NCI-H187 (cell line): ENCODE data around the gene DHRSX.
A peak's percentile ranks its signal among the peaks of the same experiment; 100 is the strongest.
"Not testable (repeated sequence)": the region's sequence is repeated elsewhere in the genome, so short reads cannot be mapped to it uniquely, and the experiment has no call there.

Source experiments
- DNase-seq, 2 experiments: peaks; one replicate each; lab custom pipeline; 2025; lab: John Stamatoyannopoulos, UW

DHRSX gene, protein sequence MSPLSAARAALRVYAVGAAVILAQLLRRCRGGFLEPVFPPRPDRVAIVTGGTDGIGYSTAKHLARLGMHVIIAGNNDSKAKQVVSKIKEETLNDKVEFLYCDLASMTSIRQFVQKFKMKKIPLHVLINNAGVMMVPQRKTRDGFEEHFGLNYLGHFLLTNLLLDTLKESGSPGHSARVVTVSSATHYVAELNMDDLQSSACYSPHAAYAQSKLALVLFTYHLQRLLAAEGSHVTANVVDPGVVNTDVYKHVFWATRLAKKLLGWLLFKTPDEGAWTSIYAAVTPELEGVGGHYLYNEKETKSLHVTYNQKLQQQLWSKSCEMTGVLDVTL

DNA sequence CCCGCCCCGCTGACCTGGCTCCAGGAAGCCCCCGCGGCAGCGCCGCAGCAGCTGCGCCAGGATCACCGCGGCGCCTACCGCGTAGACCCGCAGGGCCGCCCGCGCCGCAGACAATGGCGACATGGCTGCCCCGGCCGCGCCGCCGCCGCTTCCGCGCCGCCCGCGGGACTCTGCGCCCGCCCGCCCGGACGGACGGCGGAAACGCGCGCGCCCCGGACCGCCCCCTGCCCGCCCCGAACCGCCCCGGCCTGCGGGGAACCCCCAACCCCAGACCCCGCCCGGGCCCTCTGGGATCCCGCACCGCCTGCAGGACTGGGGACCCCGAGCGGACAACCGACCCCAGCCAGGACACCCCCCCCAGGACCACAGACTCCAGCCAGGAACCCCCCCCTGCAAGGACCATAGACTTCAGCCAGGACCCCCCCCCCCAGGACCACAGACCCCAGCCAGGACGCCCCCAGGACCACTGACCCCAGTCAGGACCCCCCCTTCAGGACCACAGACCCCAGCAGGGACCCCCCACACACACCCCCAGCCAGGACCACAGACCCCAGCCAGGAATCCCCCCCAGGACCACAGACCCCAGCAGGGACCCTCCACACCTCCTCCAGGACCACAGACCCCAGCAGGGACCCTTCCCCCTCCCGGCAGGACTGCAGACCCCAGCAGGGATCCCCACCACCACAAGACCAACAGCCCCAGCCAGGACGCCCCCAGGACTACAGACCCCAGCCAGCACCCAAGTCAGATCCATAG, at the start of gene DHRSX, which contains the start of gene ZBED1:
TSS of gene DHRSX (minus strand) at position 174 of the 756 bp plus-strand sequence. CDS start at position 123, 51 bp downstream.
TSS of gene ZBED1 (minus strand) at position 174 of the 756 bp plus-strand sequence. CDS start 10,257 bp downstream, outside the sequence.
- DNase-seq, result no peak

DNA sequence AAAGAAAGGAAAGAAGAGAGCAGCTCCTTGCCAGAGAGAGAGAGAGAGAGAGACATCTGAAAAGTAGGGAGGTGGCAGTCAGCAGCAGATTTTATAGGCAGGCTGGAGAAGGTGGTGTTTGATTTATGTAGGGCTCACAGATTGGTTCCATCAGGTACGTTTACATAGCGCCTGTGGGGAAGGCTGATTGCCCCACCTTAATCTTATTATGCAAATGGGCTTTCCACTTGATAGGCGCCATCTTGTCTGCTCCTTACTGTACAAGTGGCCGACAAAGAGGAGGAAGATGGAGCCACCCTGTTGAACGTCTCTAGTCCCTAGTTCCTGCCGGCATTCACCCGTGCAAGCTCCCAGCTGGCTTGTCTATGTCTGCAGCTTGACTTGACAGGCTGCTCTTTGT, 49.1 kb upstream of the DHRSX start:
- peak; percentile 82 to 85 for DNase-seq

DNA sequence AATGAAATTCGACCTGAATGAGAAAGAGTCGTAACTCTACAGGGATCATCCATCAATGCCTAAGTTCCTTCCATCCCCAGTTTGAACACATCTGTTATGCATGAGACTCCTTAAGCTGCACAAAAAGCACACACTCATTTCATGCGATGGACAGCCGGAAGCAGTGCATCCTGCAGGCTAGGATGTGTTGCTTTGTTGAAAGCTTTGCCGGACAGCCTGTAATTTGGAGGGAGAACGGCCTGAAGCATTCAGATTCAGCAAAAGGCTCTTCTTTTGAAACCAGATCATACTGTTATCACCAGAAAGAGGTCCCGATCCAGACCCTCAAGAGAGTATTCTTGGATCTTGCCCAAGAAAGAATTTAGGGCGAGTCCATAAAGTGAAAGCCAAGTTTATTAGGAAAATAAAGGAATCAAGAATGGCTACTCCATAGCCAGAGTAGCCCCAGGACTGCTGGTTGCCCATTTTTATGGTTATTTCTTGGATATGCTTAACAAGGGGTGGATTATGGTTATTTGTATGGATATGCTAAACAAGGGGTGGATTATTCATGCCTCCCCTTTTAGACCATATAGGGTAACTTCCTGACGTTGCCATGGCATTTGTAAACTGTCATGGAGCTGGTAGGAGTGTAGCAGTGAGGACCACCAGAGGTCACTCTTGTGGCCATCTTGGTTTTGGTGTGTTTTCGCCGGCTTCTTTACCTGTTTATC, 48.1 kb upstream of the DHRSX start:
- DNase-seq, result peak in 1 of 2 experiments; percentile 13

DNA sequence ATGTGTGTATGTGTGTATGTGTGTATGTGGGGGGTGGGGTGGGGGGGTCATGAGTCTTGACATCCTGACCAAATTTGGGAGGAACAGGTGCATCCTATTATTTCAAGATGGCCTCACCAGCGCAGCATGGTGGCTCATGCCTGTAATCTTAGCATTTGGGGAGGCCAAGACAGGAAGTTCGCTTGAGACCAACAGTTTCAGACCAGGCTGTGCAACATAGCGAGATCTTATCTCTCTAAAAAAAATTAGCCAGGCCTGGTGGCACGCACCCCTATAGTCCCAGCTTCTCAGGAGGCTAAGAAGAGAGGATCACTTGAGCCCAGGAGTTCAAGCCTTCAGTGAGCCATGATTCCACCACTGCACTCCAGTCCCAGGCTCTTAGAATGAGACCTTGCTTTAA, 47.0 kb upstream of the DHRSX start:
- DNase-seq, result no peak

DNA sequence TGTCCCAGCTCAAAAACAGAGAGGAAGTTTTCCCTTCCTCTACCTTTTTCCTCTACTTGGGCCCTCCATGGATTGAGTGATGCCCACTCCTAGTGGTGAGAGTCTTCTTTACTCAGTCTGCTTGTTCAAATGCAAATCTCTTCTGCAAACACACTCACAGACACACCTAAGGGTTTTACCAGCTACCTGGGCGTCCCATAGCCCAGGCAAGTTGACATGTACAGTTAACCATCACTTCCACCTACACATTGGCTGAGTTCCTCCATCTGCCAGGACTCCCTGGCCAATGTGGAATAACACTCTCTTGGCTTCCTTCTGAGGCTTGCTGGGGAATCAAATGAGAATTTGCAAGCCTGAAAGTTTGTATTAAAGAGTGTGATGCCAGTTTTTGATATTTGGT, 45.7 kb upstream of the DHRSX start:
- DNase-seq, result no peak

DNA sequence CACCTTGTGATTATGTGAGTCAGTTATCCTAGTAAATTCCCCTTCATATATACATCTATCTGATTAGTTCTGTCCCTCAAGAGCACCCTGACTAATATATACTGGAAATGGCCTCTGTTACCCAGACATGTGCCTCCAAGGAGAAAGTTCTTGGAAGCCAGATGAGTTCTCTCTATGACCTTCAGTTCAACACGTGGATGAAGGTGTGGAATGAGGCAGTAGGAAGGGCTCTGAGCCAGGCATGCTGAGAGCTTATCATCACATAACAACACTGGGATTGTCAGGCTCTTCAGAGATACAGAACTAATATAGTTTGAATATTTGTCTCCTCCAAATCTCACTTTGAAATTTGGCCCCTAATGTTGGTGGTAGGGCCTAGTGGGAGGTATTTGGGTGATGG, 44.4 kb upstream of the DHRSX start:
- no peak for DNase-seq

DNA sequence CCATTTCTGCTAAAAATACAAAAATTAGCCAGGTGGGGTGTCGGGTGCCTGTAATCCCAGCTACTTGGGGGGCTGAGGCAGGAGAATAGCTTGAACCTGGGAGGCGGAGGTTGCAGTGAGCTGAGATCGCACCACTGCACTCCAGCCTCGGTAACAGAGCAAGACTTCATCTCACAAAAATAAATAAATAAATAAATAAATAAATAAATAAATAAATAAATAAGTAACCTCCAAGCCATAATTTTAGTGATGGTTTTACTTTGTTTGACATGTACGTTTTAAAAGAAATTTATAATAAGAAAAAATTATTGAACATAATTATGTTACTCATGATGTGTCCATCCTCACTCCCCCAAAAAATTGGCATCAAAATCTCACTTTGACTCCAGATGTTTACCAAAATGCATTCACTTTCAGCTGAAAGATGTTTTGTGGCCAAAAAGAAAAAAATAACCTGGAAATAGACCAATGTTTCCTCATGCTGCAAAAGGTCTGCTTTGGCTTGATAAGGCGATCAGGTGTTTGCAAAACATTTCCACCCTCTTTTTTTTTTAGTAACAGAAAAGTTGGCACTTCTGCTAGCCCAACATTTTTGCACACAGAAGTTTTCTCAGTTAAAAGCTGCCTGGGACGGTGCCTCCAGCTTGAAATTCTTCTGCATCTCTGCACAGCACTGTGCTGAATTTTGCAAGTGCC, 42.2 kb upstream of the DHRSX start:
- no peak for DNase-seq

DNA sequence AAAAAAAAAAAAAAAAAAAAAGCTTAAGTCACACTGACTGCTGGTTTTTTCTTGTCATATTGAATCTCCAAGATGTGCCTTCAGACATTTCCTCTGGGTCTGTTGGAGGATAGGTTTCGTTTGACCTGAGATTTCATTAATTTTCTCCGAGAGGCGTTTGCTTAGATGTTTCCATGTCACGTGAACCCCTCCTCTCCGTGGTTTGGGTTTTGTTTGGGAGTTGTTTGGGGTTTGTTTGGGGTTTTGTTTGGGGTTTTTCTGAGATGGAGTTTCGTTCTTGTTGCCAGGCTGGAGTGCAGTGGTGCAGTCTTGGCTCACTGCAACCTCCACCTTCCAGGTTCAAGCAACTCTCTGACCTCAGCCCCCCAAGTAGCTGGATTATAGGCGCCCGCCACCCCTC, 40.8 kb upstream of the DHRSX start:
- DNase-seq, result no peak

DNA sequence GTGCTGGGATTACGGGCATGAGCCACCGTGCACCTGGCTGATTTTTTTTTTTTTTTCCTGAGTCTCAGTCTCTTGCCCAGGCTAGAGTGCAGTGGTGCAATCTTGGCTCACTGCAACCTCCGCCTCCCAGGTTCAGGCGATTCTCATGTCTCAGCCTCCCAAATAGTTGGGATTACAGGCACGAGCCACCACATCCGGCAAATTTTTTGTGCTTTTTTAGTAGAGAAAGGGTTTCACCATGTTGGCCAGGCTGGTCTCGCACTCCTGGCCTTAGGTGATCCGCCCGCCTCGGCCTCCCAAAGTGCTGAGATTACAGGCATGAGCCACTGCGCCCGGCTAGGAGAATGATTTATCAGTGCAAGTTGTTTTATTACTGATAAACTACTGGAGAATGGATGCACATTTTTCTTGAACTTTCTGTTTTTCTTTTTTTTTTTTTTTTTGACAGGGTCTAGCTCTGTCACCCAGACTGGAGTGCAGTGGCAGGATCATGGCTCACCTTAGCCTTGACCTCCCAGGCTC, 39.7 kb upstream of the DHRSX start:
- DNase-seq, result no peak

DNA sequence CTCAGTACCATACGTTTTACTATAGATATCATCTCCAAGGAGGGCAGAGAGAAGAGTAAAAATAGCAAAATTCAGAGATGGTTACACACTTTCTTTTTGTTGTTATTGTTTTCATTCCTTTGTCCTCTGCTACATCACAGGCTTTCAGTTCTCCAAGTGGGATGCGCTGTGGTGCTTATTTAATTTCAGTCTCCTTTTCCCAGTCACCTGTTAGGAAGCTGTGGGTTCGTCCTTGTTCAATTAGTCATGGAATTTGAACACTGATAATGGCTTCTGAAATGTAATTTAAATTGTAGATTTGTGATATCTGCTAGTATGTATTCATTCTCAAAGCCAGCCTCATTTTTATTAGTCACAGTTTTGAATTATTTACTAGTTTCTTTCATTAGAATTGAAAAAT, 38.8 kb upstream of the DHRSX start:
- DNase-seq, result no peak

DNA sequence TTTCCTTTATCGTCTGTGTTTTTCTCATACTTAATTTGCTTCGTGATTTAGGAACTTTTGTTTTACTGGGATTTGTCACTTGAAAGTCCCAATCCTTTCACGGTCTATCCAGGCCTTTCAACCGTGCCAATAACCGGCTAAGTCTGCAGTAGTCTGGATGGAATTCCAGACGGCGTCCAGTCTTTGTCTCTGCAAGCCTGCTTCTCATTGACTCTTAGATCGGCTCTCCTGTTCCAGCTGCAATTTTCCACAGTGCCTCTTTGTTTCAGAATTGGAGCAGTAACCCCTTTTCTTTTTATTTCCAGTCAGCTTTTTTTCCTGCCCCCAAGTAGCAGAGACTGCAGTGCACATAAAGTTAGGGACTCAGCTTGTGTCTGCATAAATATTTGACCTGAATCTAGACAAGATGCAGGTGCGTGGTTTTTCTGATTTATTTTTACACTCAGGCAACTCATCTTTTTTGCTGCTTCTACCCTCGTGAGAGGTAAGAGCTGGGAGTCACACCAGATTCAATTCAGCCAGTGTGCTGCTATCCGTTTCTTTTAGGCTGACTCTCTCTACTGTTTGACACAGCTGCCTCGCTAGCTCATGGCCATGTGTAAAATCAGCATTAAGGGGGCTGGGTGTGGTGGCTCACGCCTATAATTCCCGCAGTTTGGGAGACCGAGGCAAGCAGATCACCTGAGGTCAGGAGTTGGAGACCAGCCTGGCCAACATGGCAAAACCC, 37.4 kb upstream of the DHRSX start:
- no peak for DNase-seq

DNA sequence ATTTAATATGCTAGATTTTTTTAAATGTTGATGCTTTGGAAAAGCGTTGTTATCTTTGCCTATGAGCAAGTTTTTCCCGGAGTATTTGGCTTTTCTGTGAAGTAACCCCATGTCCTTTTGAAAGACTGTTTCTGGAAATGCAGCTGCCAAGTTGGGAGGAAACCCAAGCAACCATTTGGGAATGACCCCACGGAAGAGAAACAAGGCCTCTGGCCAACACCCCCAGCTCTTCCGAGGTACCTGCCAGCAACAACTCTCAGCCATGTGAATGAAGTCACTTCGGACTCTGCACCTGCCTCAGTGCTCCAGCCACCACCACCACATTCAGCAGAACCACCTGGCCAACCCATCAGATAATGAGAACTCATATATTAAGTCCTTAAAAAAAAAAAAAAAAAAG, 36.2 kb upstream of the DHRSX start:
- no peak for DNase-seq

DNA sequence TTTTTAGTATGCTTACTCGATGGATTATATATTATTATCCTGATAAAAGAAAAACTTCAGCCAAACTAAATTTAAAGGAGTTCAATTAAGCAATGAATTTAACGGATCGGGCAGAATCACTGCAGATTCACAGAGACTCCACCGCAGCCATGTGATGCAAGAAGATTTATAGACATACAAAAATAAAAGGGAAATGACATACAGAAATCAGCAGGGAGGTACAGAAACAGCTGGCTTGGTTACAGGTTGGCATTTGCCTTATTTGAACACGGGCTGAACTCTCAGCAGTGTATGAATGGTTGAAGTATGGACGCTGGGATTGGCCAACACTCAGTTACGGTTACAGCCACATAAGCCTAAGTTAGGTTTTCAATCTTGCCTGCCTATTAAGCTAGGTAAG, 35.4 kb upstream of the DHRSX start:
- no peak for DNase-seq

DNA sequence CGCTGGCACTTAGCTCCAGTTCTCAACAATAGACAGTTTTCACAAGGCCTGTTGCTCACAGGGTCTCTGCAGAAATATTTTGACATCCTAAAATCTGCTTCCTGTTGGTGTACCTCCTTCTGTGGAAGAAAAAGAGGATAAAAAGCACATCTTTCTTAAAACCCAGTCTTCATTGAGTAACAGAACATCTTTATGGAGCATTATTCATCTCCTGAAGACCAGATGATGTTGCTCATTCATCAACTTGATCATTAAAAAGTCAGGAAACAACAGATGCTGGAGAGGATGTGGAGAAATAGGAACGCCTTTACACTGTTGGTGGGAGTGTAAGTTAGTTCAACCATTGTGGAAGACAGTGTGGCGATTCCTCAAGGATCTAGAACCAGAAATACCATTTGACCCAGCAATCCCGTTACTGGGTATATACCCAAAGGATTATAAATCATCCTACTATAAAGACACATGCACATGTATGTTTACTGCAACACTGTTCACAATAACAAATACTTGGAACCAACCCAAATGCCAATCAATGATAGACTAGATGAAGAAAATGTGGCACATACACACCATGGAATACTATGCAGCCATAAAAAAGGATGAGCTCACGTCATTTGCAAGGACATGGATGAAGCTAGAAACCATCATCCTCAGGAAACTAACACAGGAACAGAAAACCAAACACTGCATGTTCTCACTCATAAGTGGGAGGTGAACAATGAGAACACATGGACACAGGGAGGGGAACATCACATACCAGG, 33.7 kb upstream of the DHRSX start:
- DNase-seq, result not testable (repeated sequence)

DNA sequence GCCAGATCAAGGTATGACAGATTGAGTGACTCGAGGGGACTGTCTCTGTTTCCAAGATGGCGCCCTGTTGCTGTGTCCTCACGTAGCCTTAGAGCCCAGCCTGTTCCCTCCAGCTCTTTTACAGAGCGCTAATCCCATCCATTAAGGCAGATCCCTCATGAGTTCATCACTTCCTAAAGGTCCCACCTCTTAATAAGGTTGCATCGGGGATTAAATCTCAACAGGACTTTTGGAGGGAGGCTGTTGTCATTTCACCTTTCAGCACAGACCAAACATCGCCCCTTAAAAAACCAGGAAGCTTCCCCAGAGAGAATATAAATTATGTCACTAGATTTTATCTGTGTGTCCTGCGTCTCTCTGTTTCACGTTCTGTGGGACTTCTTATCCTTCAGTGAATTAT, 32.6 kb upstream of the DHRSX start:
- DNase-seq, result no peak

DNA sequence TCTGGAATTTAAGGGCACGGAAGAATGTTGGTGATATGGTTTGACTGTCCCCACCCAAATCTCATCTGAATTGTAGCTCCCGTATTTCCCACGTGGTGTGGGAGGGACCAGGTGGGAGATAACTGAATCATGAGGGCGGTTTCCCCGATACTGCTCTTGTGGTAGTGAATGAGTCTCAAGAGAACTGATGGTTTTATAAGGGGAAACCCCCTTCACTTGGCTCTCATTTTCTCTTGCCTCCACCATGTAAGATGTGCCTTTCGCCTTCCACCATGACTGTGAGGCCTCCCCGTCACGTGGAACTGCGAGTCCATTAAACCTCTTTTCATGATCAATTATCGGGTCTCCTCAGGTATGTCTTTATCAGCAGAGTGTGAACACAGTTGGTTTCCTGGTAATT, 25.6 kb upstream of the DHRSX start:
- no peak for DNase-seq

DNA sequence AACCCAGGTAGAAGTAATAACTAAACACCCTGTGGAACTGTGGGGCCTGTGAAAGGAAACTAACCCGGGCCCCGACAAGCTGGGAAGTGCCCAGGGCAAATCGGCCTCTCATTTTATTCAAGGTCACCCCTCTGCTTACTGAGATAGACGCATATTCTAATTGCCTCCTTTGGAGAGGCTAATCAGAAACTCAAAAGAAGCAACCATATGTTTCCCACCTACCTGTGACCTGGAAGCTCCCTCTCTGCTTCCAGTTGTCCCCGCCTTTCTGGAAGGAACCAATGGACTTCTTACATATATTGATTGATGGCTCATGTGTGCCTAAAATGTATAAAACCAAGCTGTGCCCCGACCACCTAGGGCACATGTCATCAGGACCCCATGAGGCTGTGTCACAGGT, 23.1 kb upstream of the DHRSX start:
- no peak for DNase-seq

DNA sequence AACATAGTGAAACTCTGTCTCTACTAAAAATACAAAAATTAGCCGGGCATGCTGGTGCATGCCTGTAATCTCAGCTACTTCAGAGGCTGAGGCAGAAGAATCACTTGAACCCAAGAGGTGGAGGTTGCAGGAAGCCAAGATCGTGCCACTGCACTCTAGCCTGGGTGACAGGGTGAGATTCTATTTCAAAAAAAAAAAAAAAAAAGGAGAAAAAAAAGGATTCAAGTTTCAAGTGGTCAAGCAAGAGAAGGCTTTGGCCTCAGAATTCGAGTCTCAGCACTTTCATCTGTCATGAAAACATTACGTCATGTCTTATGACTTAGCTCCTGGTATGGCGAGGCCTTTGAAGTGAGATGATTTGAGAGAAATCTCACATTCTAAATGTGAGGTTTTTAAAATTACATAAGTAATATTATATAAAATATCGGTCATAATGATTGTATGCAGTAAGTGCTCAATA, 21.2 kb upstream of the DHRSX start:
- no peak for DNase-seq

DNA sequence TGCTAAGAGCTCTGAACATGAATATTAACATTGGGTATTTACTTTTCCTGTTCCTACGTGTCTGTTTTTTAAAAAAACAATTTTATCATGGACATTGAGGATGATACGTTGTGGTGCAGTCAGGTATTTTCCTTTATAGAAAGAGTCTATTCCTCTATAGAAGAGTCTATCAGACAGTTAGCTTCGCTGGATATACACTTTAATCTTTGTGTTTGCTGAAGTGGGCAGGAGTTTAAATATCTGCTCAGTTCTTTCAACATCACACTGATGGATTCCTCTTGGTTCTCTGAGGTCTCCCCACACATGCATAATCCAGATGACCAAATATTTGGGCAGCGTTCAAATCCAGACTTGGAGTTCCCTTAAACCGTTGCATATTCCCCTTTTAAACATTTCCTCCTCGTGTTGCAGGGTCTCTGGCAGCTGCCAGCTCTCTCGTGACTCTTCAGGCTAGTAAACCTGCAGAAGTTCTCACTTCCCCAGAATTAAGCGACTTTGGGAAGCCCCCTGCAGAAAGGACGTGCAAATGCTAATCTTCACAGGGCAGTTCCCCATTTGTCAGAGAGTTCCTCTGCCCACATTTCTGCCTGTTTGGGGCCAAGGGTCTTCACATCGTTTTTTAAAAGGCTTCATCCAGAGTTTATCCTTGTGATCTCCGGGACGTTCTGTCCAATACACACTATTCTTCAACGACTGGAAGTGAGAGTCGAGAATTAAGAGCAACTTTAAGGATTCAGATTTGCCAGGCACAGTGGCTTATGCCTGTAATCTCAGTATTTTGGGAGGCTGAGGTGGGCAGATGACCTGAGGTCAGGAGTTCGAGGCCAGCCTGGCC, 20.5 kb upstream of the DHRSX start:
- DNase-seq, result no peak
